Epidermal melanocyte (primary cell): ENCODE results near the gene STAC3.

Experiments
- DNase-seq: peaks from one replicate; pipeline ENCODE4 v3.0.0; 2011; ENCODE audit warnings: low spot score; ENCODE audit not compliant: insufficient read length

The STAC3 gene

GRCh38 chr12:57236201-57236924 lies 14.6 kb downstream of the STAC3 start:
- no peak for DNase-seq

- no peak for DNase-seq
Observed at GRCh38 chr12:57235728-57236131, 15.3 kb downstream of the STAC3 start.

- no peak for DNase-seq
Observed at GRCh38 chr12:57235017-57235727, 15.8 kb downstream of the STAC3 start.

GRCh38 chr12:57234571-57235016 lies 16.4 kb downstream of the STAC3 start:
- no peak for DNase-seq

- DNase-seq = no peak
Observed at GRCh38 chr12:57234233-57234570, 16.8 kb downstream of the STAC3 start.

GRCh38 chr12:57233357-57234232 lies 17.4 kb downstream of the STAC3 start:
- no peak for DNase-seq

- DNase-seq = no peak
Observed at GRCh38 chr12:57232156-57232756, 18.7 kb downstream of the STAC3 start.

- DNase-seq = no peak
Observed at GRCh38 chr12:57231276-57232021, 19.5 kb downstream of the STAC3 start.

- DNase-seq = no peak
Observed at GRCh38 chr12:57230381-57231155, 20.4 kb downstream of the STAC3 start.

GRCh38 chr12:57229634-57230380 lies 21.2 kb downstream of the STAC3 start, which contains the start of gene SHMT2:
SHMT2 (plus strand) TSS chr12:57229711; CDS start chr12:57229779, 68 bp downstream.
- DNase-seq = peak; percentile 100

- DNase-seq = no peak
Observed at GRCh38 chr12:57229046-57229633, 21.8 kb downstream of the STAC3 start.

GRCh38 chr12:57227315-57228115 lies 23.5 kb downstream of the STAC3 start:
- DNase-seq = no peak

- no peak for DNase-seq
Observed at GRCh38 chr12:57226588-57227314, 24.2 kb downstream of the STAC3 start.

GRCh38 chr12:57225680-57226210 lies 25.2 kb downstream of the STAC3 start:
- DNase-seq = no peak

- no peak for DNase-seq
Observed at GRCh38 chr12:57224973-57225679, 25.9 kb downstream of the STAC3 start.

GRCh38 chr12:57224278-57224972 lies 26.6 kb downstream of the STAC3 start:
- no peak for DNase-seq
